ENCODE data around the gene OSBPL3. TPM values are rescaled to one million over a fixed set of nuclear protein-coding genes. Genes with fewer than 3 reads are reported as not detected.
A peak's percentile ranks its signal among the peaks of the same experiment; 100 is the strongest.

Gene OSBPL3
- total and polyA plus RNA-seq, 2 donors (not counting 1 experiment from before 2014, with no cell fraction given): 13.5 to 67.6 TPM

DNA sequence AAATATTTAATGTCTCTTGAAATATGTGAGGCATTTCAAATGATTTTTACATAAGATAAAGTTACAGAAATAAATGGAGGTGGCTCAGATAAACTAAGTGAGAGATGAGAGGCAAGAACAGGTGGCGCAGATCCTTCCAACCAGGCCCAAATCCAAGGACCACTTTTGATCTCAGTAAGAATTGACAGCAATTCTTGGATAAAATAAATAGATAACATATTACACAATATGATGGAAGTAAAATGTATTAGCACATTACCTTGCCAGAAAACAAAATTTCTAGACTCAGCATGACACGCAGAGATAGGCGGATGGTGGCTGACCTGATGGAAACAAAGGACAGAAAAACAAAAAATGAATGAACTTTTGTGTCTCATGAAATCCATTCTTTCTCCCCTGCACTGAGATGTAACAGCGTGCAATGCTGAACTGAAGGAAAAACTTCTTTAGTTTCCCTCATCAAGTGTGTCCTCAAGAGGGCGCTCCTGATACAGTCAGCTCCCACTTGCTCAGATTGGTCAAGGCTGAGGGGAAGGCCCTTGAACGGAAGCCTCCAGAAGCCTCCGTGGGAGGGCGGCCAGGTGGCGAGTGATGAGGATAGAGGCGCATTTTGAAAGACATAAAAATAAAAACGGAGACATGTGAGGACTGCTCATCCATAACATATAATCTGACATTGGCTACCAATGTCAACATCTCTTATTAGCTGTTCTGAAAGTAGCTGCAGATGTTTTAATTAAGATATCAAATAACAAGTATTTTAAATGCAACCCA is 159.9 kb downstream of the OSBPL3 start:
- Histone ChIP-seq H3K9ac (ENCODE audit: low read length) (no peak overlapping the region), H2AFZ (ENCODE audit: insufficient read depth, low read depth, low read length, poor library complexity, severe bottlenecking) (peak overlapping the region; percentile 7), H3K27me3 (replicated peaks in 1 of 4; ENCODE audit: control extremely low read depth in 1 of 4, control insufficient read depth in 3 of 4, insufficient read depth in 4 of 4, low read length in 3 of 4) (no peaks in the 10 kb centered on the region), H3K4me1 (ENCODE audit: control insufficient read depth in 2 of 2, insufficient read depth in 2 of 2, low read length in 2 of 2) (peaks cover 27% of the 10 kb centered on the region in 2 donors), H3K79me2 (ENCODE audit: control insufficient read depth, insufficient read depth, low read length) (no peaks in the 10 kb centered on the region), H4K20me1 (ENCODE audit: control insufficient read depth, insufficient read depth, low read length, poor library complexity, severe bottlenecking) (no peaks in the 10 kb centered on the region), H3K27ac (ENCODE audit: low read length in 2 of 2) (peak overlapping the region; percentile 76 to 83), H3K4me3 (ENCODE audit: control extremely low read depth in 1 of 5, extremely low read depth in 1 of 5, insufficient read depth in 1 of 5, low read depth in 2 of 5, low read length in 4 of 5) (peak overlapping the region in 1 of 5 experiments; percentile 17), H3K36me3 (replicated peaks in 1 of 2; ENCODE audit: control extremely low read depth in 1 of 2, control insufficient read depth in 1 of 2, extremely low read depth in 1 of 2, insufficient read depth in 2 of 2, low read length in 1 of 2) (peaks cover 0 to 20% of the 10 kb centered on the region in 2 experiments), H3K9me3 (ENCODE audit: control extremely low read depth in 1 of 3, control insufficient read depth in 2 of 3, insufficient read depth in 1 of 3, low read length in 2 of 3) (no peaks in the 10 kb centered on the region), H3K4me2 (replicated peaks; ENCODE audit: low read depth, low read length, poor library complexity, severe bottlenecking) (peak overlapping the region; percentile 54)
- peaks cover 40% of the 10 kb centered on the region for H3K4me1 Mint-ChIP-seq
- intact Hi-C loops (cut with micrococcal nuclease): loop anchor here (1.0 kb wide), 4 partner anchors 143 to 274 kb away; partner anchors contain the start of gene OSBPL3
- H3K27ac Mint-ChIP-seq: peak overlapping the region; percentile 94
- DNase-seq (peak; percentile 88), ATAC-seq (ENCODE audit: low read depth) (peak; percentile 56)
- ChIA-PET POLR2A (interaction anchor here (0.6 to 2.9 kb wide), 5 partner anchors 15 to 250 kb away, joined by 4 to 17 read pairs (median 6); partner anchors contain the start of gene OSBPL3), CTCF (interaction anchor here (0.6 to 6.0 kb wide), 47 partner anchors 8 to 294 kb away, joined by 3 to 146 read pairs (median 5); partner anchors contain the start of gene OSBPL3)
- H3K4me3 Mint-ChIP-seq: peak overlapping the region; percentile 83
- H3K27me3 Mint-ChIP-seq: no peaks in the 10 kb centered on the region
- 0% methylated on average over 1 of the region's 11 CpGs for WGBS (ENCODE audit: insufficient coverage)
- TF ChIP-seq EZH2 (IDR thresholded peaks at IDR 0.05; ENCODE audit: borderline replicate concordance, insufficient read depth, low read depth, low read length, poor library complexity, severe bottlenecking) (no peak), CTCF (IDR thresholded peaks at IDR 0.05) (peak; percentile 93)
- H3K9me3 Mint-ChIP-seq (ENCODE audit: insufficient read depth): no peaks in the 10 kb centered on the region

DNA sequence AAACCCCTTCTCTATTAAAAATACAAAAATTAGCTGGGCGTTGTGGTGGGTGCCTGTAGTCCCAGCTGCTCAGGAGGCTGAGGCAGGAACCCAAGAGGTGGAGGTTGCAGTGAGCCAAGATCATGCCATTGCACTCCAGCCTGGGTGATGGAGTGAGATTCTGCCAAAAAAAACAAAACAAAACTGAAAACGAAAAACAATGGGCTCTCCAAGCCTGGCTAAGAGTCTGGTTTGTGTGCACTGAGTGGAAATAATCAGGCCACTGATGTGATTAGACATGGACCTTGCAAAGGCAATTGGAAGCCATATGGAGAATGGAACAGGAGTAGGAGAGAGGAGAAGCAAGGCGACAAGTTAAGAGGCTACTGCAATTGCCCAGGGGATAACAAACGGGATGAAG is 162.6 kb downstream of the OSBPL3 start:
- Mint-ChIP-seq H3K27me3 (no peaks in the 10 kb centered on the region), H3K4me1 (peaks cover 28% of the 10 kb centered on the region), H3K9me3 (ENCODE audit: insufficient read depth) (no peaks in the 10 kb centered on the region), H3K27ac (no peak overlapping the region), H3K4me3 (no peak overlapping the region)
- Histone ChIP-seq H3K9me3 (ENCODE audit: control extremely low read depth in 1 of 3, control insufficient read depth in 2 of 3, insufficient read depth in 1 of 3, low read length in 2 of 3) (no peaks in the 10 kb centered on the region), H3K79me2 (ENCODE audit: control insufficient read depth, insufficient read depth, low read length) (no peaks in the 10 kb centered on the region), H3K27ac (ENCODE audit: low read length in 2 of 2) (no peak overlapping the region), H3K27me3 (replicated peaks in 1 of 4; ENCODE audit: control extremely low read depth in 1 of 4, control insufficient read depth in 3 of 4, insufficient read depth in 4 of 4, low read length in 3 of 4) (no peaks in the 10 kb centered on the region), H2AFZ (ENCODE audit: insufficient read depth, low read depth, low read length, poor library complexity, severe bottlenecking) (no peak overlapping the region), H3K4me3 (ENCODE audit: control extremely low read depth in 1 of 5, extremely low read depth in 1 of 5, insufficient read depth in 1 of 5, low read depth in 2 of 5, low read length in 4 of 5) (no peak overlapping the region), H3K36me3 (replicated peaks in 1 of 2; ENCODE audit: control extremely low read depth in 1 of 2, control insufficient read depth in 1 of 2, extremely low read depth in 1 of 2, insufficient read depth in 2 of 2, low read length in 1 of 2) (peaks cover 0 to 31% of the 10 kb centered on the region in 2 experiments), H3K9ac (ENCODE audit: low read length) (no peak overlapping the region), H4K20me1 (ENCODE audit: control insufficient read depth, insufficient read depth, low read length, poor library complexity, severe bottlenecking) (no peaks in the 10 kb centered on the region), H3K4me1 (ENCODE audit: control insufficient read depth in 2 of 2, insufficient read depth in 2 of 2, low read length in 2 of 2) (peaks cover 24 to 26% of the 10 kb centered on the region in 2 donors), H3K4me2 (replicated peaks; ENCODE audit: low read depth, low read length, poor library complexity, severe bottlenecking) (no peak overlapping the region)
- ChIA-PET POLR2A (no interaction called here), CTCF (interaction anchor here (0.5 to 11.7 kb wide), 4 partner anchors 77 to 277 kb away, joined by 3 to 354 read pairs (median 126); no protein-coding TSS in a partner anchor)
- intact Hi-C loops (cut with micrococcal nuclease): no loop called here
- 93% methylated on average over 3 of the region's 4 CpGs for WGBS (ENCODE audit: insufficient coverage)
- DNase-seq (no peak), ATAC-seq (ENCODE audit: low read depth) (no peak)
- TF ChIP-seq CTCF (IDR thresholded peaks at IDR 0.05): no peak
- TF ChIP-seq EZH2 (IDR thresholded peaks at IDR 0.05; ENCODE audit: borderline replicate concordance, insufficient read depth, low read depth, low read length, poor library complexity, severe bottlenecking): no peak

Measured in B cell (primary cell).